OCI-LY7 (cell line): ENCODE measurements around the gene GLE1. TPM values are rescaled to one million over a fixed set of nuclear protein-coding genes. Genes with fewer than 3 reads are reported as not detected.

Experiments used
- BruUV-seq: library from RNA; stranded (reverse); fragments of 400-500 nt; replicated peaks from 2 replicates; lab custom pipeline; 2021; lab: Mats Ljungman, UMichigan
- CTCF ChIA-PET: fragments of 300-600 bp; sonication (Branson Sonifier 250); formaldehyde crosslinking; loops from one replicate; lab custom pipeline; 2022; ENCODE audit warnings: antibody characterized with exemption; ENCODE audit not compliant: unreplicated experiment; lab: Charles Lee
- POLR2A ChIA-PET: fragments of 300-600 bp; sonication (Branson Sonifier 250); formaldehyde crosslinking; loops from one replicate; lab custom pipeline; 2022; ENCODE audit warnings: antibody characterized with exemption; lab: Charles Lee
- DNase-seq: peaks from one replicate; pipeline ENCODE4 v3.0.0-alpha.2; 2015; ENCODE audit warnings: low spot score
- H2AFZ ChIP-seq: fragments of 200-600 bp; sonication (generic), shearing (Covaris generic); 2 replicates; pipeline ENCODE4 v1.6.1; 2014; ENCODE audit warnings: mild to moderate bottlenecking, antibody characterized with exemption, low read length, moderate library complexity
- H3K27ac ChIP-seq: fragments of 200-600 bp; sonication (generic); 2 replicates; pipeline ENCODE4 v1.5.1; 2014; ENCODE audit warnings: mixed run types, low read depth, mild to moderate bottlenecking, moderate library complexity, low read length, inconsistent platforms; ENCODE audit not compliant: poor library complexity, severe bottlenecking
- H3K36me3 ChIP-seq: fragments of 200-600 bp; sonication (generic); 2 replicates; pipeline ENCODE4 v1.6.1; 2014; ENCODE audit warnings: mild to moderate bottlenecking, antibody characterized with exemption, low read length, moderate library complexity, mixed read lengths; ENCODE audit not compliant: insufficient read depth
- H3K4me1 ChIP-seq: fragments of 200-600 bp; sonication (generic); 2 replicates; pipeline ENCODE4 v1.5.1; 2014; ENCODE audit warnings: mild to moderate bottlenecking, low read length; ENCODE audit not compliant: insufficient read depth, poor library complexity, severe bottlenecking
- H3K4me2 ChIP-seq: fragments of 200-600 bp; sonication (generic); 2 replicates; pipeline ENCODE4 v1.6.1; 2014; ENCODE audit warnings: mild to moderate bottlenecking, low read length
- H3K4me3 ChIP-seq: fragments of 200-600 bp; sonication (generic); 2 replicates; pipeline ENCODE4 v1.5.1; 2014; ENCODE audit warnings: mild to moderate bottlenecking, low read depth, low read length; ENCODE audit not compliant: poor library complexity, severe bottlenecking
- H3K79me2 ChIP-seq: fragments of 200-600 bp; sonication (generic); 2 replicates; pipeline ENCODE4 v1.6.1; 2016; ENCODE audit warnings: low read depth, mild to moderate bottlenecking, low read length, moderate library complexity, mixed read lengths; ENCODE audit not compliant: insufficient read depth
- H3K9me2 ChIP-seq: fragments of 200-600 bp; sonication (generic); 2 replicates; pipeline ENCODE4 v1.6.1; 2016; ENCODE audit warnings: mild to moderate bottlenecking, low read length, mixed read lengths; ENCODE audit not compliant: insufficient read depth
- H3K9me3 ChIP-seq: fragments of 200-600 bp; sonication (generic); 2 replicates; pipeline ENCODE4 v1.6.1; 2014; ENCODE audit warnings: mild to moderate bottlenecking, mixed run types, low read length, mixed read lengths
- H4K20me1 ChIP-seq: fragments of 200-600 bp; sonication (generic); 2 replicates; pipeline ENCODE4 v1.6.1; 2014; ENCODE audit warnings: mild to moderate bottlenecking, antibody characterized with exemption, low read length, moderate library complexity, mixed read lengths; ENCODE audit not compliant: insufficient read depth
- EZH2phosphoT487 ChIP-seq: fragments of 200-600 bp; sonication (generic); IDR thresholded peaks from 2 replicates; pipeline ENCODE4 v1.6.1; 2018; ENCODE audit warnings: low read depth, borderline replicate concordance, mild to moderate bottlenecking, mixed run types, antibody characterized with exemption, low read length, moderate library complexity, mixed read lengths
- intact Hi-C: fragments of 100-400 bp; cut with micrococcal nuclease; formaldehyde crosslinking; loops from one replicate; pipeline ENCODE4 v1.10.0; 2022; ENCODE audit not compliant: unreplicated experiment
- total RNA-seq, 2 experiments: library from RNA; depleted of rRNA in 1 of 2; stranded (reverse); fragments of >200 nt in 1 of 2; shearing (Covaris generic) in 1 of 2; gene quantifications; 2 replicates each; pipeline ENCODE4 v1.2.3, GENCODE V29; 2014 to 2022
- TF ChIP-seq, protein P1 (sequence below): fragments of 200-600 bp; sonication (generic); conservative IDR thresholded peaks from 2 replicates; pipeline ENCODE4 v1.5.1; 2014; ENCODE audit warnings: mild to moderate bottlenecking, antibody characterized with exemption, low read length, moderate library complexity, mixed read lengths

Gene GLE1
- total RNA-seq, 2 experiments from 2014 or later = 30.8 to 45.2 TPM

DNA sequence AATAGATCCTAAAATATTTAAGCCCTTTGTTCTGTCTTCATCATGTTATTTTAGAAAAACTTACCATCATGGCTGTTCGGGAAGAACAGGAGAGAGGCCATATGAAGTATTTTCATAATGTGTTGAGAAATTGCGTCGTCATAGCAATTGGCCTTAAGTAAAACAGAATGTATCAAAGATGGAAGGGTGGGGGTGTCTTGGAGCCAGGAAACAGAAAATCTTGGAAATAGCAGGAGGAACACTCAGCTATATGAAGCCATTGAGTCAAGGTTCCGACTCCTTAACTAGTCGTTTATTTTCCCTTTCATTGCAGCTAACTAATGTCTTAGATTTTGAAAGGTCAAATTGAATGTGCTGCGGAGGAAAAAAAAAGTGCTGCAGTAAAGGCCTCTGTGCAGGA is 49.2 kb downstream of the GLE1 start:
- H2AFZ ChIP-seq = no peak overlapping the region
- H3K4me3 ChIP-seq = peak overlapping the region; percentile 87
- H4K20me1 ChIP-seq = peaks cover 24% of the 10 kb centered on the region; the same call in 1 of the 2 replicates
- DNase-seq = peak; percentile 23
- H3K79me2 ChIP-seq = peaks cover 57% of the 10 kb centered on the region
- intact Hi-C loops = loop anchor here (2.0 to 10.0 kb wide), 6 partner anchors 97 to 369 kb away; partner anchors contain the start of genes ENDOG, ODF2, PHYHD1 and SET
- no peak for TF ChIP-seq EZH2phosphoT487
- TF ChIP-seq, protein P1, sequence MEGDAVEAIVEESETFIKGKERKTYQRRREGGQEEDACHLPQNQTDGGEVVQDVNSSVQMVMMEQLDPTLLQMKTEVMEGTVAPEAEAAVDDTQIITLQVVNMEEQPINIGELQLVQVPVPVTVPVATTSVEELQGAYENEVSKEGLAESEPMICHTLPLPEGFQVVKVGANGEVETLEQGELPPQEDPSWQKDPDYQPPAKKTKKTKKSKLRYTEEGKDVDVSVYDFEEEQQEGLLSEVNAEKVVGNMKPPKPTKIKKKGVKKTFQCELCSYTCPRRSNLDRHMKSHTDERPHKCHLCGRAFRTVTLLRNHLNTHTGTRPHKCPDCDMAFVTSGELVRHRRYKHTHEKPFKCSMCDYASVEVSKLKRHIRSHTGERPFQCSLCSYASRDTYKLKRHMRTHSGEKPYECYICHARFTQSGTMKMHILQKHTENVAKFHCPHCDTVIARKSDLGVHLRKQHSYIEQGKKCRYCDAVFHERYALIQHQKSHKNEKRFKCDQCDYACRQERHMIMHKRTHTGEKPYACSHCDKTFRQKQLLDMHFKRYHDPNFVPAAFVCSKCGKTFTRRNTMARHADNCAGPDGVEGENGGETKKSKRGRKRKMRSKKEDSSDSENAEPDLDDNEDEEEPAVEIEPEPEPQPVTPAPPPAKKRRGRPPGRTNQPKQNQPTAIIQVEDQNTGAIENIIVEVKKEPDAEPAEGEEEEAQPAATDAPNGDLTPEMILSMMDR = no peak
- H3K4me2 ChIP-seq = peak overlapping the region; percentile 82
- ChIA-PET POLR2A (interaction anchor here (0.6 to 1.9 kb wide), 5 partner anchors 10 to 130 kb away, joined by 3 to 10 read pairs (median 3); no protein-coding TSS in a partner anchor), CTCF (no interaction called here)
- peaks cover 7% of the 10 kb centered on the region; the same call in 1 of the 2 replicates for H3K36me3 ChIP-seq
- no peaks in the 10 kb centered on the region for H3K9me2 ChIP-seq
- BruUV-seq = no TSS peak
- H3K9me3 ChIP-seq = no peaks in the 10 kb centered on the region
- peaks cover 49% of the 10 kb centered on the region for H3K4me1 ChIP-seq
- peak overlapping the region; percentile 40 for H3K27ac ChIP-seq

DNA sequence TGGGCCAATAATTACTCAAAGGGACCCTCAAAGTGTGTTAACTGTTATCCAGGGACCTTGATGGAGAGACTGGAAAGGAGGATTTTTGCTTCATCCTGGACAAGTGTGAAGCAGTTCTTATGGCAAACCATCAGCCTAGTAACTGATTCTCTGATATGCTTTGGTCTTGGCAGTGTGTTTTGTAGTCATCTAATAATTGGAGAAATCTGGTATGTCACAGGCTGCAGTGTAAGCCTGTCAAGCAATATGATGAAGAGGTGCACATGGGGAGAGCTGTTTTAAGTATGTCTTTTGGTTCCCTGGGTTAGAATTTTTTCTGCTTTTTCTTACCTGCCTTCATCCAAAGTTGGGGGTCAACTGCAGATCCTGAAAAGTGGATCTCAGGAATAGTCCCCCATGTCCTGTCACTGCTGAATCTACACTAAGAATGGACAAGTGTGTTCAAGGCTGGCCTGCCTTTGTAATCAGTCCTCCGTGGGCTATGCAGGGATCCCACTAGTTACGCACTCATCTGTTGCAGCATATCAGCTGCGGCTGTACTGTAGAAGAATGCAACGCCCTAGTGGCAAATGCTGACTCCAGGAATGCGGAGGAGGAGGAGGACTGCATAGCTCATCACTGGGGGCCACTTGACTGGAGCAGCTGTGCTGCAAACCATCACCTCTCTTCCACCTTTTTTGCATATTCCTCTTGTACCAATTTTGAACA is 49.8 kb downstream of the GLE1 start:
- BruUV-seq = TSS peak; percentile 57
- DNase-seq = peak; percentile 62
- peak overlapping the region; percentile 87 for H3K4me3 ChIP-seq
- no peaks in the 10 kb centered on the region for H3K9me3 ChIP-seq
- H3K36me3 ChIP-seq = peaks cover 11% of the 10 kb centered on the region; the same call in 1 of the 2 replicates
- no peak for TF ChIP-seq EZH2phosphoT487
- TF ChIP-seq, protein P1 = no peak
- peak overlapping the region; percentile 40 for H3K27ac ChIP-seq
- H3K4me2 ChIP-seq = peak overlapping the region; percentile 82
- peaks cover 55% of the 10 kb centered on the region for H3K4me1 ChIP-seq
- H2AFZ ChIP-seq = no peak overlapping the region
- ChIA-PET CTCF (no interaction called here), POLR2A (interaction anchor here (0.6 to 1.9 kb wide), 5 partner anchors 10 to 321 kb away, joined by 3 to 10 read pairs (median 4); no protein-coding TSS in a partner anchor)
- peaks cover 26% of the 10 kb centered on the region; the same call in 1 of the 2 replicates for H4K20me1 ChIP-seq
- intact Hi-C loops = loop anchor here (2.0 to 10.0 kb wide), 3 partner anchors 98 to 368 kb away; partner anchors contain the start of genes ODF2, PHYHD1 and ZDHHC12
- H3K79me2 ChIP-seq = peaks cover 63% of the 10 kb centered on the region
- no peaks in the 10 kb centered on the region for H3K9me2 ChIP-seq
